ENCODE data around the gene CNNM4.

The CNNM4 gene

DNA sequence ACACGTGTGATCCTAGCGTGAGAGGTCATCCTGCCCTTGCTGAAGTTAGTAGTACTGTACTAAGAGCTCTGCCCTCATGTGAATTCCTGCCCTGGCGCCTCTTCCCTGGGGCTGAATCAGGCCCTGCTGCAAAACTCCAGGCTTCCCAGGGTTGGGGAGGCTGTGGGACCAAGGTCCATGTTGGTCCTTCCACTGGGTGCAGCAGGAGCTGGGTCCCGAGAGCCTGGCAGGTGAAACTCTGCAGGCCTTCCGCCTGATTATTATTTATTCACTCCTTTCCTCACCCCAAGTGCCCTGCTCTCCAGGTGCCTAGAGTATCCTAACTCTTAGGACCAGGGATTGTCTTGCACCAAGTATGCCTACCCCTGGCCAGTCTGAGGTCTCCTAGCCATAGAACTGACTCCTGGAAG lies 50.1 kb downstream of the CNNM4 start:
- DNase-seq (ENCODE audit: low read depth) = no peak

DNA sequence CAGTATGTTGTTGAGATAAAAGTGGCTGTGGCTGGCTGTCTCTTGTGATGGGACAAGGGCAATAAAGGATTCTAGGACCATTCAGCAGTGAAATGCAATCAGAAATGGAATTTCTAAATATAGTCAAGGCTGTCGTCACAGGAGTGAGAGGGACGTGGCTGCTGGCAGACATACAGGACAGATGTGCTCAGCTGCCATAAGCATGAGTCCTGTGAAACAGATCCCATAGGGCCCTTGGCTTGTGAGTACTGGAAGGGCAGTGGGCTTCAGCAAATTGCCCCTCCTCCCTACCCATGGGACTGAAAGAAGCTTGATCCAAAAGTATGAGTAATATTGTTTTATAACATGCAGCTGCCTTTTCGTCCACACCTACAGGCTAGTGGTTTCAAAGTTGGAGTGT lies 51.2 kb downstream of the CNNM4 start:
- DNase-seq (ENCODE audit: low read depth) = no peak

DNA sequence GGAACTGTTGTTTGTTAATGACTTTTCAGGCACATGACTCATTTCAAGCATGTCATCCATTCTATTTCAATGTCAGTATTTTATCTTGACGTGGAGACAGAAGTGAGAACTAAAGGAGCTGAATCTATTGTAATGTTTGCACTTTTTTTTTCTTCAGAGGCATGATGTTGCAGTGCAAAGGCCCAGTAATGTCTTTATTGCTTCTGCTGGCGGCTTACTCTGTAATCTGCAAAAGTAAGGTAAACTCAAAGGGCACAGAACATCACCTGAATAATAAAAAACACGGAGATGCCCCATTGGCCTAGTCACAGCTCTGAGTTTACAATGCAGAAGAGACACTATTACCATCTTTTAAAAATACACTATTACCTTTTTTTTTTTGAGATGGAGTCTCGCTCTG lies 53.0 kb downstream of the CNNM4 start:
- no peak for DNase-seq (ENCODE audit: low read depth)

DNA sequence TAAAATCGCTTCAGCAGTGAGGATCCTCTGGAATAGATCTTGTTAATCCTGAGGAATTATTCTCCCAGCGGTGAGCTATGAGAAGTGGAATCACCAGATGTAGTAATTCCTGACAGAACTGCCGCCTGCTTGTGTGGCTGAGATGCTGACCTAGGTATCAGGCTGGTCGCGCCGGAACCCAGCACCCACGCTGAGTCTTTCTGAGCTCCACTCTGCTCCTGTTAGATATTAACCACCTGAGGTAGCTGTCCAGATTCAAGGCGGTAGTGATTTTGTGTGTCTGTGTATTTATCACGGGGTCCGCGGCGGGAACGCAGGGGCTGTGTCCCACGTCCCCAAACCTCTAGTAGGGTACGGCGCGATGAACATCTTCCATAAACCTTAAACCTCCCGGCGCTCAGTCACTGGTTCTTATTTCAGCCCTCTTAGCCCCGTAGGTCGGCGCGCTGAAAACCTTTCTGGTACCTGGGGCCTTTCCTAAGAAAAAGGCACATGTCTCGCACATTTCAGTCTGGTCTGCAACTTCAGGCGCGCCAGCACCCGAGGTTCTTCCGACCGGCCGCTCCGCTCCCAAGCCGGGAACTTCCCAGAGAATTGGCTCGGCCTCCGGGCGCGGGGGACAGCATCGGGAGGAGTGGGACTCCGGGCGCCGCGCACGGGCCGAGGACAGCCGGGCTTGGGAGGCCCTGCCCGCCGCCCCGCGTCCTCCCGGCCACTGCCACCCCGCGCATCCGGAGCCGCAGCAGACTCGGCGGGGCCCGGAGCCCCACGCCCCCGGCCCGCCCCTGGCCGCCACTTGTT lies 54.8 kb downstream of the CNNM4 start:
- peak; percentile 66 for DNase-seq (ENCODE audit: low read depth)

DNA sequence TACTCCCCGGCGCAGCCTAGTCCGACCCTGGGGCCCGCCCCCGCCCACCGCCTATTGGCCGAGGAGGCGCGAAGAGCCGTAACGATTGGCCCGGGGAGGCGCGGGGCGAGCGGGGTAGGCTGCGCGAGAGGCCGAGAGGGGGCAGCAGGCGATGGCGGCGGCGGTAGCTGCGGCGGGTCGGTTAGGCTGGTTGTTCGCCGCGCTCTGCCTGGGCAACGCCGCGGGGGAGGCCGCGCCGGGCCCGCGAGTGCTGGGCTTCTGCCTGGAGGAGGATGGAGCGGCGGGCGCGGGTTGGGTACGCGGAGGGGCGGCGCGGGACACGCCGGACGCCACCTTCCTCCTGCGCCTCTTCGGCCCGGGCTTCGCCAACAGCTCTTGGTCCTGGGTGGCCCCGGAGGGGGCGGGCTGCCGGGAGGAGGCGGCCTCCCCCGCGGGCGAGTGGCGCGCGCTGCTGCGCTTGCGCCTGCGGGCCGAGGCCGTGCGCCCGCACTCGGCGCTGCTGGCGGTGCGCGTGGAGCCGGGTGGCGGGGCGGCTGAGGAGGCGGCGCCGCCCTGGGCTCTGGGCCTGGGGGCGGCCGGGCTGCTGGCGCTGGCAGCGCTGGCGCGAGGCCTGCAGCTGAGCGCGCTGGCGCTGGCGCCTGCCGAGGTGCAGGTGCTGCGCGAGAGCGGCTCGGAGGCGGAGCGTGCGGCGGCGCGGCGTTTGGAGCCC lies 55.6 kb downstream of the CNNM4 start, which contains the start of gene CNNM3:
Gene CNNM3 (plus strand): TSS at position 142 of the 709 bp plus-strand sequence. CDS start 10 bp downstream, at position 152.
- DNase-seq (ENCODE audit: low read depth) = peak; percentile 96

DNA sequence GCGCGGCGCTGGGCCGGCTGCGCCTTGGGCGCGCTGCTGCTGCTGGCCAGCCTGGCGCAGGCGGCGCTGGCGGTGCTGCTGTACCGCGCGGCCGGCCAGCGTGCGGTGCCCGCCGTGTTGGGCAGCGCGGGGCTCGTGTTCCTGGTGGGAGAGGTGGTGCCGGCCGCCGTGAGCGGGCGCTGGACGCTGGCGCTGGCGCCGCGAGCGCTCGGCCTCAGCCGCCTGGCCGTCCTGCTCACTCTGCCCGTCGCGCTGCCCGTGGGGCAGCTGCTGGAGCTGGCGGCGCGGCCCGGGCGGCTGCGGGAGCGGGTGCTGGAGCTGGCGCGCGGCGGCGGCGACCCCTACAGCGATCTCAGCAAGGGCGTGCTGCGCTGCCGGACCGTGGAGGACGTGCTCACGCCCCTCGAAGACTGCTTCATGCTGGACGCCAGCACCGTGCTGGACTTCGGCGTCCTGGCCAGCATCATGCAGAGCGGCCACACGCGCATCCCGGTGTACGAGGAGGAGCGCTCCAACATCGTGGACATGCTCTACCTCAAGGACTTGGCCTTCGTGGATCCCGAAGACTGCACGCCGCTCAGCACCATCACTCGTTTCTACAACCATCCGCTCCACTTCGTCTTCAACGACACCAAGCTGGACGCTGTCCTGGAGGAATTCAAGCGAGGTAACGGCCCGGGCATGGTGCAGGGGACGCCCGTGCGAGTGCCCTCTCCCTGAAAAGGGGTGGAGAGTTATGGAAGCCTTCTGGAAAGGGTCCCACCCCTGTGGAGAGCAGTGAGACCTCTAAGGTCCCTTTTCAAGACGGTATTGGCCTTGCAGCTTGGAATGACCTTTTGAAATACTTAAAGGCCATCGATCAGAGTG lies 56.4 kb downstream of the CNNM4 start:
- peak; percentile 47 for DNase-seq (ENCODE audit: low read depth)

DNA sequence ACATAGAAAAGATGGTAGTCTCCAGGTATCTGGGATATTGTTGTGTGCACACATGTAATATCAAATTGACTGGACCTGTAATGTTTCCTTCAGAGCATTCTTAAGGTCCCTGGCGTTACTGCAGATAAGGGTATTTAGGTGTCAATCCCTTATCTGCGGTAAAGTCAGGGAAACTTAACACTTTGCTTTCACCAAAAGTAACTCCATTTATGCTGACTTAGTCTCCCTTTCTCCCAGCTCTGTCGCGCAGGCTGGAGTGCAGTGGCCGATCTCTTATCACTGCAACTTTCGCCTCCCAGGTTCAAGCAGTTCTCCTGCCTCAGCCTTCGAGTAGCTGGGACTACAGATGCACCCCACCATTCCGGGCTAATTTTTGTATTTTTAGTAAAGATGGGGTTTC lies 57.2 kb downstream of the CNNM4 start:
- DNase-seq (ENCODE audit: low read depth) = no peak

DNA sequence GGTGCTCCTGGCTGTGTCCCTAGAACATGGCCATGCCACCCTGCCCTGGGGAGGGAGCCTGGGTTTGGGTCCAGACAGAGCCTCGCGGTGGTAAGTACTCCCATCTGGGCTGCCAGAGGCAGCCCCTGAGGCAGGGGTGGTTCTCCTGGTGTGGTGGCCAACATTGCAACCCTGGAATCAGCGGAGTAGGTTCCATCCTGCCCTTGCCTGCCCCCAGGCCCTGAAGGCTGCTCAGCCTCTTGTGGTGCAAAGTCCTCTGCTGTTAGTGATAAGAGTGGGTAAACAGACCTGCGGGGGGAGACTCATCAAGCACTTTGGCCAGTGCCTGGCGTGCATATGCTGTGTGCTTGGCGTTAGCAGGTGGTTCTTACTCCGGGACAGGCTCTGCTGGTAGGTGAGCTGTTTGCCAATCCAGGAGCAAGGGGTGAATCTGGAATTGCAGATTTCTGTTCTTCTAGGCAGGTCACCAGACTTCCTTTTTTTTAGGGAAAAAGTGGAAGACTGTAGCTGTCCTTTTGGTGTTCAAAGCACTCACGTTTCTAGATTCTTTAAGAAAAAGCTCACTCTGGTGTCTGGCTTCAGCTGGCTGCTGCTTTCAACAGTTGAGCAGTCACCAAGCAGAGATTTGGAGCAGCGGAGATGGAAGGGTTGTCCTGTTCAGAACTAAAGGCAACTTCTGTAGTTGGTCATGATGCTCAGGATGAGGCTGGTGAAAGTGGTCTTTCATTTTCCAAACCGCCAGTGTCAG lies 58.6 kb downstream of the CNNM4 start:
- DNase-seq (ENCODE audit: low read depth) = no peak

DNA sequence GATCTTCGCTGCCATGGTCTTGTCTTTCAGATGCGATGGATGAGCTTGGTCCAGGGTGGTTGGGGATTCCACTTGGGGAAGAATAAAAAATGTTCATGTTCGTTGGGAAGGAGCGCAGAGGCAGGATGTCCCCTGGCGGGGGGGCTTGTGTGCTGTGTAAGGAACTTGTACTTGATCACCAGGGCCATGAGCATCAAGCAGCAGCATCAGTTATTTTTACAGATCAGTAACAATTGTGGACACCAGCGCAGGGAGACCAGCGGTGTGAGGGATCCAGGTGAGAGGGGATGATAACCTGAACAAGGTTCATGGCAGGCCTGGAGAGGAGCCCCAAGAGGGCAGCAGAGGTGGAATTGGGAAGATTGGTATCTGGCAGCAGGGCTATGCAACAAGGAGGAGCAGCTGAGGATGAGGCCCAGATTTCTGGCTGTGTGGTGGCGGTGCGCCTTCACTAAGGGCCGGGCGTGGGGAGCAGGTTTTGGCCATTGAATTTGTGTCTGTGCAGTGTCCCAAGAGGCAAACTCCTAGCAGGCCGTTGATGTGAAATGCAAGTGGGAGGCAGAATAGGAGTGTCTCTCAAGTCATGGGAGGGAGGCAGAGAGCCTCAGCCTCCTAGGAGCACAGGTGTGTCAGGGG lies 59.3 kb downstream of the CNNM4 start:
- no peak for DNase-seq (ENCODE audit: low read depth)

DNA sequence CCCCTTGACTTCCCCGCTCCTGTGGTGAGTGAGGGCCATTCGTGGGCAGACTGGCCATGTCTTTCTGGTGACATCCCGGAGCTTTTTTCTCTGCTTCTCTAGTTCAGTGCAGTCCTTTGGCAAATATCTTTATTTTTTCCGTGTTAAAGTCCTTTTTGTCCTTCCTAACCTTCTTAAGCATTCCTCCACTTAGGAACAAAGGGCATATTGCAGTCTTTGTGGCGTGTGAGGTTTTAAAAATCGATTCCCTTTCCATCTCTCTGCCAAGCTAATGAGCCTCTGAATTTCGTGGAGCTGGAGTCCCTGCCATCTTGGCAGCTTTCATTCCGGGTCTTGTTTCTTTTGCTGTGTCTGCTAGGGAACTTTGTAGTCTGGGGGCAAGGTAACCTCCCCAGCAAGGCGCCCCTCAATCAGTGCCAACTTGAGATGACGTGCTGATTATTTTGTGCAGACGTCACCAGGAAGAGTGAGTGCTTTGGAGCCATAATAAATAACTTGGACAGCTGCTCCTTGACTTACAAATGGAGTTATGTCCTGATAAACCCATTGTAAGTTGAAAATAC lies 60.5 kb downstream of the CNNM4 start:
- DNase-seq (ENCODE audit: low read depth) = no peak

DNA sequence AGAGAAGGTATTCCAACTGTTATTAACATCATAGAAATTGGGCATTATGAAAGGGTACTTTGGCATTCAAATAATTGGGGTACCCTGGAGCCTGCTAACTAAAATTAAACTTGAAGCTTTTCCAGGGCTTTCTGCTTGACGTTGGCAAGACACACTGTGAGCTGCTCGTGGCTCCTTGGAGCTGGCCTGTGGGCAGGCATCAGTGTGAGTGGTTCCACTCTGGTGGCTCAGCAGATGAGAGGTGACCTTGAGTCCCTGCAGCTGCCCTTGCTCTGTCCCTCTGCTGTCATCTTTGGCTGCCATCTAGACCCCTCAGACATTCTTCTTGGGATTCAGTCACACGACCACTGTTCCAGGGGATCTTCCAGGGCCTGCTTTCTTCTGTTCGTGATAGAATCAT lies 62.1 kb downstream of the CNNM4 start:
- no peak for DNase-seq (ENCODE audit: low read depth)

DNA sequence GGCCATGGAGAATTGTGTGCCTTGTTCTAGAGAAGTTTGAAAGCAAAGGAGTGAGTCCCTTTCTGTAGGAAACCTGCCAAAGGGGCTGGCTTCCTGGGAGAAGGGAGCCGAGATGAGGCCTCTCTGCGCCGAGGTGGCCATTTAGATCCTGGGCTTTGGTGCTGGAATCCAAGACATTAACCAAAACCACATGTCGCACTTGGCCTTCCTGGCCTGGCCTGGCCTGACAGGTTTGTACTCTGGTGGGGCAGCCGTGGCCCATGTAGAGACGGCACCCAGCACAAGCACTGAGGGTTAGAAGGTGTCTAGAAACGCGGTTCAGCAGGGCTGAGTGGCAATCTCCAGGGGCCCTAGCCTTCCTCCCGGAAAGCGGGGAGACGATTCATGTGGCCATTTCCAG lies 62.5 kb downstream of the CNNM4 start:
- no peak for DNase-seq (ENCODE audit: low read depth)

DNA sequence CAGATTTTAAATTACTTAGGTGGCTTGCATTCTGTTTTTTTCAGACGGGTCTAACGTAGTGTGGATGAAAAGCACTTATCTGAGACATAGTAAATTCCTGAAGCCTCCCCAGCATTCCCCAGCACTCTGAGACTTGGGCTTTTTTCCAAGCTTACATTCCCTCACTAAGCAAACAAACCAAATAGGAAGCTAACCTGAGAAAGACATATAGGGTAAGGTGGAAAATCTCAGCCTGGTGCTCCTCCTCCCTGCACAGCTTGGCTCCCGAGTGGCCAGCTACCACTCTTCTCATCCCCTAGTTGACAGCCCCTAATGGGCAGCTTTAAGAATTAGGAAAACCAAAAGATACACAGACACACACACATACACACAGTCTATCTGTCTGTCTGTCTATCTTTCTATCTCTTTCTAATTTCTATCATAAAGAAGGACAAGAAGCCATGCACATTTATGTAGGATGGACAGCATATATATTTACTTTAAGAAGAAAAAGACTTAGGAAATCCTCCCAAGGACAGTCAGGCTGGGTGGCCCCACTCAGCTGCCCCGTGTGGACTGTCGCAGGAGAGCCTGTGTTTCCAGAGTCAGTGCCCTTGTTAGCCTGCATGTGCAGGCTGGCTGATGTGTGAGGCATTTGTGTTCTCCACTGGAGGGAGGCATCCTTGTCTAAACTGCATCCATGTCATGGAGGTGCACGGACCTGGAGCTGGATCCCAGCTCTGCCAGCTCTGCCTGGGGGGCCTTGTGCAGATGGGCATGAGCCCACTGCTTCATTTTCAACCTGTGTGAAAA lies 63.6 kb downstream of the CNNM4 start:
- DNase-seq (ENCODE audit: low read depth) = peak; percentile 76

DNA sequence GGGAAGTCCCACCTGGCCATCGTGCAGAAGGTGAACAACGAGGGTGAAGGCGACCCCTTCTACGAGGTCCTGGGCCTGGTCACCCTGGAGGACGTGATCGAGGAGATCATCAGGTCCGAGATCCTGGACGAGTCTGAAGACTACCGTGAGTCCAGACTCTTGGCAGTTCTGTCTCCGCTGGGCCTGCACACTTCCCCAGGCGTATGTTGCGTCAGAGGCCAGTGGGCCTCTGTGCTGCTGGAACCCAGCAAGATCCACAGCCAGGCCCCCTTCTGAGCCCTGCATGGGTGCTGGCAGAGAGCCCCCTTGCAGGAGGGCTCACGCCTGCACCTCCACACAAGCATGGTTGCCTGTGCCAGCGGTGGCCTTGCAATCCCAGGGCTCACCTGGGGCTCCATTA lies 64.4 kb downstream of the CNNM4 start:
- DNase-seq (ENCODE audit: low read depth) = no peak

DNA sequence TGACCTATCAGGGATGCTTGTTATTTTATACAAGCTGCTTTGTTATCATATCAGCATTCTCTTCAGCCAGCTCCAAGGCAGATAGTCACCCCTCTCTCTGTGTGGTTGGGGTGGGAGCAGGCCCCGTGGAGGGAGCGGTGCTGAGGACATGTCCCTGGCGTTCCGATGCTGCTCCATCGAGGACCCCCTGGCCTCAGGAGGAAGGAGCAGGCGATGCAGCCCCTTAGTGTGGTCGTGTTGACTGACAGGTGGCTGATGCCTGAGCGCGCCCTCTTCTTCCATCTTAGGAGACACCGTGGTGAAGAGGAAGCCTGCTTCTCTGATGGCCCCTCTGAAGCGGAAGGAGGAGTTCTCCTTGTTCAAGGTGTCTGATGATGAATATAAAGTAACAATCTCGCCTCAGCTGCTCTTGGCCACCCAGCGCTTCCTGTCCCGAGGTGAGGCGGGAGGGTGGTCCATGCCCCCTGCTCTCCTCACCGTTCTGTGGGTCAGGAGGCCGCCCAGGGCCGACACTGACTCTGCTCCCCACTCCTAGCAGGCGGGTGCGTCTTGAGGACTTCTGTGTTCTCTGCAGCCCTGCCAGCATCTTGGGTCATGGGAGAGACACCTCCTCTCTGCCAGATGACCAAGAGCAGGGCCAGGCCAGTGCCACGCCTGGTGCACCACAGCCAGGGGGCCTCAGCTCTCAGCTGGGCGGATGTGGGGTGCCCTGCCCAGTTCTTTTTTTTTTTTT lies 66.0 kb downstream of the CNNM4 start:
- DNase-seq (ENCODE audit: low read depth) = no peak

DNA sequence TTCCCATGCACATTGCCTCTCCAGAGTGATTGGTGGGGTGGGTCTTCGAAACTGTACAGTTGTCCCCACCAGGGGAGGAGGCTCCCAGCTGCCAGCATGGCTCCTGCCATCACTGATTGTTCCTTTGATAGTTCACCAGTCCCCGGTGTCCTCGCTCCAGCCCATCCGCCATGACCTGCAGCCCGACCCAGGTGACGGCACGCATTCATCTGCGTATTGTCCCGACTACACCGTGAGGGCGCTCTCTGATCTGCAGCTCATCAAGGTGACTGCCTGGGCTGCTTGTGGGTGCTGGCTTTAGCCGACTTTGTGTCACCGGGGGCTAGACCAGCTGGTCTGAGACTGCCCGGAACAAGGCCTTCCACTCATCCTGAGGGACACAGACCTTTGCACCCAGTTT lies 67.7 kb downstream of the CNNM4 start:
- DNase-seq (ENCODE audit: low read depth) = no peak

DNA sequence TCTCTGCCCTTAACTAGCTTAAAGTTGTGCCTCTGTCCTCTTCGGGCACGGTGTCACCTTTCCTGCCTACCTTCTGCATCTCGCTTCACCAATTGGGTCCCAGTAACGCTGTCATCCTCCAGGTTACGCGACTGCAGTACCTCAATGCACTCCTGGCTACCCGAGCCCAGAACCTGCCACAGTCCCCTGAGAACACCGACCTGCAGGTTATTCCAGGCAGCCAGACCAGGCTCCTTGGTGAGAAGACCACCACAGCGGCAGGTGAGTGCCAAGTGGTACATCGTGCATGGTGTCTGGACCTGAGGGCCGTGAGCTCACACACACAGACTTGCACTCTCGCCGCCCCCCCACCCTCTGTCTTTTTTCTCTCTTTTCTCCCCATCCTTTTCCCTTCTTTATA lies 68.2 kb downstream of the CNNM4 start:
- DNase-seq (ENCODE audit: low read depth) = no peak

DNA sequence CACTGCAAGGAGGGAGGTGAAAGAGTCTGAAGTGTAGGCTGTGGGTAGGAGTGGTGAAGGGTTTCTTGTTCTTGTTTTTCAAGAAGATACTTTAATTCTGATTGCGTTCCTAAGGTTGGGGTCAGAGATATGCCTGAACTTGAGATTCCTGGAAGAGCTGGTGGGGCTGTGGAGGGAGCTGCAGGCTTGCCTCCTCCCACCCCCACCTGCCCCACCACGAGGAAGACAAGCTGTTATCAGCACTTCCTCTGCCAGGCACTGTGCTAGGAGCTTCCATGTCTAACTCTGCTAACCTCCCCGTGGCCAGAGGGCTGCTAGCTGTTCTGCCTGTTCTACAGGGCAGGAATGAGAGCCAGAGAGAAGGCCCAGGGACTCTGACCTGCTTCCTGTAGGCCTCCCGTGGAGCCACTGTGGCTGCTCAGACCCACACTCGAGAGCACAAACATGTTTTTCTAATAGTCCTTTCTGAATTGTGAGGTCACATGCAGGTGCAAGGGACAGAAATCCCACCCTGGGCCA lies 69.4 kb downstream of the CNNM4 start:
- no peak for DNase-seq (ENCODE audit: low read depth)

DNA sequence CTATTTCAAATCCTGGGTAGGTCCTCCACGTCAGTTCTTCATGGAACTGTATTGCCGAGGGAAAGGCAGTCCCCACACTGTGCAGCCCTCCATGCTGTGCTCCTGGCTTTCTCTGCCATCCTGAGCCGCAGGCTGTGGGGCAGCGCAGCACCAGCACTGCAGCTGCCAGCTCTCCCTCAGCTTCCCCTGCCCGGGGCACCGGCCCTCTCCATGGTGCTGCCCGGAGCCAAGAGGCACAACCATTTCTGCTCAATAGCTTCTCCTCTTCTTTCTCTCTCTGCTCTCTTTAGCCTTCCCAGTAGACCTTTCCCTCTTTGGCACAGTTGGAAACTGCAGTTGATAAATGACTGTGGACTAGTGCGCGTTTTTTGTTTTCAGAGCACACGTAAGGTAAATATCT lies 71.0 kb downstream of the CNNM4 start:
- DNase-seq (ENCODE audit: low read depth) = no peak

Data from iris pigment epithelial cell (primary cell).